Progenitor cell of endocrine pancreas (in vitro differentiated cells): ENCODE results near the gene FAT1. TPM values are rescaled to one million over a fixed set of nuclear protein-coding genes. Genes with fewer than 3 reads are reported as not detected.
A peak's percentile ranks its signal among the peaks of the same experiment; 100 is the strongest.

ENCODE experiments used
- DNase-seq: peaks from one replicate; pipeline ENCODE4 v3.0.0; 2021; ENCODE audit warnings: low spot score; ENCODE audit not compliant: unreplicated experiment
- H3K27ac Mint-ChIP-seq: 2 replicates; pipeline ENCODE4 v1.8.0; 2021; ENCODE audit warnings: mild to moderate bottlenecking, moderate library complexity, mixed read lengths
- H3K27me3 Mint-ChIP-seq: 2 replicates; pipeline ENCODE4 v1.8.0; 2021; ENCODE audit warnings: mixed read lengths
- H3K36me3 Mint-ChIP-seq: 2 replicates; pipeline ENCODE4 v1.8.0; 2022; ENCODE audit warnings: mixed read lengths; ENCODE audit not compliant: insufficient read depth
- H3K4me1 Mint-ChIP-seq: 2 replicates; pipeline ENCODE4 v1.8.0; 2021; ENCODE audit warnings: low read depth, mixed read lengths
- H3K4me3 Mint-ChIP-seq: 2 replicates; pipeline ENCODE4 v1.8.0; 2021; ENCODE audit warnings: low read depth, mild to moderate bottlenecking, moderate library complexity, mixed read lengths
- H3K9me3 Mint-ChIP-seq: 2 replicates; pipeline ENCODE4 v1.8.0; 2021; ENCODE audit warnings: low read depth, mixed read lengths
- CTCF ChIP-seq: fragments of 200-600 bp; sonication (generic); IDR thresholded peaks from one replicate; pipeline ENCODE4 v1.5.0; 2021; ENCODE audit warnings: antibody characterized with exemption, mild to moderate bottlenecking; ENCODE audit not compliant: unreplicated experiment
- total RNA-seq: library from RNA; stranded (reverse); gene quantifications from 2 replicates; pipeline ENCODE4 v1.2.1, GENCODE V29; 2021

FAT1 gene
- total RNA-seq, 1 donor from 2014 or later, result 264 TPM

- peaks cover under 1% of the 10 kb centered on the region for H3K9me3 Mint-ChIP-seq
- peaks cover 5% of the 10 kb centered on the region for H3K36me3 Mint-ChIP-seq
- H3K27me3 Mint-ChIP-seq, result no peaks in the 10 kb centered on the region
- H3K4me1 Mint-ChIP-seq, result peaks cover 78% of the 10 kb centered on the region
- no peak for DNase-seq
- H3K4me3 Mint-ChIP-seq, result no peak overlapping the region
- H3K27ac Mint-ChIP-seq, result peak overlapping the region; percentile 91
- TF ChIP-seq CTCF, result no peak
These were observed 37.9 kb downstream of the FAT1 start for GRCh38 chr4:186685767-186686183.

- peak overlapping the region; percentile 91 for H3K27ac Mint-ChIP-seq
- DNase-seq, result no peak
- TF ChIP-seq CTCF, result no peak
- H3K4me1 Mint-ChIP-seq, result peaks cover 78% of the 10 kb centered on the region
- H3K9me3 Mint-ChIP-seq, result peaks cover 6% of the 10 kb centered on the region
- peak overlapping the region; percentile 14 for H3K4me3 Mint-ChIP-seq
- no peaks in the 10 kb centered on the region for H3K27me3 Mint-ChIP-seq
- H3K36me3 Mint-ChIP-seq, result peaks cover 8% of the 10 kb centered on the region
These were observed 38.8 kb downstream of the FAT1 start for GRCh38 chr4:186684889-186685309.

- peak overlapping the region; percentile 17 for H3K4me3 Mint-ChIP-seq
- peaks cover 8% of the 10 kb centered on the region for H3K36me3 Mint-ChIP-seq
- H3K9me3 Mint-ChIP-seq, result peaks cover 6% of the 10 kb centered on the region
- no peak for DNase-seq
- H3K4me1 Mint-ChIP-seq, result peaks cover 71% of the 10 kb centered on the region
- TF ChIP-seq CTCF, result no peak
- H3K27ac Mint-ChIP-seq, result peak overlapping the region; percentile 91
- no peaks in the 10 kb centered on the region for H3K27me3 Mint-ChIP-seq
These were observed 39.4 kb downstream of the FAT1 start for GRCh38 chr4:186684220-186684619.

GRCh38 chr4:186680641-186681040 lies 43.0 kb downstream of the FAT1 start:
- Mint-ChIP-seq H3K36me3 (peaks cover 8% of the 10 kb centered on the region), H3K4me1 (peaks cover 54% of the 10 kb centered on the region), H3K9me3 (peaks cover 6% of the 10 kb centered on the region), H3K4me3 (no peak overlapping the region), H3K27ac (peak overlapping the region; percentile 60), H3K27me3 (no peaks in the 10 kb centered on the region)
- DNase-seq, result no peak
- TF ChIP-seq CTCF, result no peak

- Mint-ChIP-seq H3K9me3 (peaks cover 6% of the 10 kb centered on the region), H3K27me3 (no peaks in the 10 kb centered on the region), H3K36me3 (peaks cover 5% of the 10 kb centered on the region), H3K4me1 (peaks cover 28% of the 10 kb centered on the region), H3K27ac (peak overlapping the region; percentile 80), H3K4me3 (no peak overlapping the region)
- DNase-seq, result no peak
- TF ChIP-seq CTCF, result no peak
These were observed 47.0 kb downstream of the FAT1 start for GRCh38 chr4:186676531-186677161.
